HG03469 (cell line): ENCODE measurements around the gene PDCD5.
"Not testable (repeated sequence)": the region's sequence is repeated elsewhere in the genome, so short reads cannot be mapped to it uniquely, and the experiment has no call there.

Experiments used
- ATAC-seq: cut with Tn5 transposase; IDR thresholded peaks from one replicate; pipeline ENCODE4 v1.9.1; 2021; ENCODE audit warnings: mild to moderate bottlenecking, moderate library complexity, moderate number of reproducible peaks; ENCODE audit not compliant: unreplicated experiment

The PDCD5 gene

DNA sequence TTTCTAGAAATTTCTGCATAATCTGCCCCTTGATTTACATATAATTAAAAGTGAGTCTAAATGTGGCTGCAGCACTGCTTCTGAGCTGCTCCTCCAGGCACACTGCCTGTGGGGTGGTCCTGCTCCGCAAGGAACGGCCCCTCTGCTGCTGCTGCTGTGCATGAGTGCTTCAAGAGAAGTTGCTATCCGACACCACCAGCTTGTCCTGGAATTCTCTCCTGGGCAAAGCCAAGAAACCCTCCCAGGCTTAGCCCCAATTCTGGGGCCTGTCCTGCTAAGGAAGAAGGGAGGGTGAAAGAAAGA is 7.5 kb upstream of the PDCD5 start:
- ATAC-seq = no peak

DNA sequence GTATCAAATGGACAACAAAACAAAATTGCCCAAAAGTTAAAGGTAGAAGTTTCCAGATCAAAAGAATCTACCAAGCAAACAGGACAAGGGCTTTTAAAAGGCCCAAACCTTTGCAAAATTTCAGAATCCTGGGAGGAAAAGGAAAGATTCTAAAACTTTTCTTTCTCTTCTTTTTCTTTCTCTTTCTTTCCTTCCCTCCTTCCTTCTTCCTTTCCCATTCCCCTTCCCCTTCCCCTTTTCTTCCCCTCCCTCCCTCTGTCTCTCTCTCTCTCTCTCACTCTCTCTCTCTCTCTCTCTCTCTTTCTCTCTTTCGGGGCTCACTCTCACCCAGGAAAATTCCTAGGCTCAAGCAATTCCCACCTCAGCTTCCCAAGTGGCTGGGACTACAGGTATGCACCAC is 4.2 kb upstream of the PDCD5 start:
- no peak for ATAC-seq

DNA sequence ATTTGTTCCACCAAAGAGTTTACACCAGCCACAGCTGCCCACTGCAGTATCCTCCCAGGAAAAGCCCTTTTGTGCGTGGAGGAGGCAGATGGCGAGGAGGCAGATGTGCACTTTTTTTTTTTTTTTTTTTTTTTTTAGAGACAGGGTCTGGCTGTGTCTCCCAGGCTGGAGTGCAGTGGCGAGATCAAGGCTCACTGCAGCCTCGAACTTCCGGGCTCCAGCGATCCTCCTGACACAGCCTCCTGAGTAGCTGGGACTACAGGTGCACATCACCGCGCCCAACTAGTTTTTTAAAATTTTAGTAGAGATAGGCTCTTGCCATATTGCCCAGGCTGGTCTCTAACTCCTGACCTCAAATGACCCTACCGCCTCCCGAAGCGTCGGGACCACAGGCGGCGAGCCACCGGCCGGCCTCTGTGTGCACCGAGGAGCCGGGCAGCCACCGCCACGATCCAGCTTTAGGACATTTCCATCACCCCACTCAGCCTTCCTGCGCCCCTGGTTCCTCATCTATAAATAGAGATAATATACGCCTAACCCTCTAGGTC is 563 bp upstream of the PDCD5 start:
- ATAC-seq = peak; percentile 9

DNA sequence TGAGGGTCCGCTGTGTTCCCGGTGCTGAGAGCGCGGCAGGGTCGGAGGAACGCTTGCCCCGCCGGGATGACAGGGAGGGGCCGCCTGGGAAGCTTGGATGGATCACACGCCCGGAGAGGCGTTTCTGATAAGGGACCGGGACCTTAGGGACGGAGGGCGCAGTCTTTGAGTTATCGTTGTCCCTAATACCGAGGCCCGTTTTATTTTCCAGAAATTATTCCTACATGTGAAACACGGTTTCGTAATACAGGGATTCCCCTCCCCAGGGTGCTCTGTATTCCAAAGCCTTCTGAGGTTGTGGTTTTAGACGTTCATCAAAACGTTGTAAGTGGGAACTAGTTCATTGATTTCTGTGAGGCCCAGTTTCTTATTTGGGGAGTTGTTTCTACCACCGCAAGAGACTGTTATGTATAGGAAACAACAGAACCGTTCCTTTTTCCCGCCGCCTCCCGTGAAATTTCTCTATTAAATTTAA is 752 bp downstream of the PDCD5 start:
- ATAC-seq = no peak

DNA sequence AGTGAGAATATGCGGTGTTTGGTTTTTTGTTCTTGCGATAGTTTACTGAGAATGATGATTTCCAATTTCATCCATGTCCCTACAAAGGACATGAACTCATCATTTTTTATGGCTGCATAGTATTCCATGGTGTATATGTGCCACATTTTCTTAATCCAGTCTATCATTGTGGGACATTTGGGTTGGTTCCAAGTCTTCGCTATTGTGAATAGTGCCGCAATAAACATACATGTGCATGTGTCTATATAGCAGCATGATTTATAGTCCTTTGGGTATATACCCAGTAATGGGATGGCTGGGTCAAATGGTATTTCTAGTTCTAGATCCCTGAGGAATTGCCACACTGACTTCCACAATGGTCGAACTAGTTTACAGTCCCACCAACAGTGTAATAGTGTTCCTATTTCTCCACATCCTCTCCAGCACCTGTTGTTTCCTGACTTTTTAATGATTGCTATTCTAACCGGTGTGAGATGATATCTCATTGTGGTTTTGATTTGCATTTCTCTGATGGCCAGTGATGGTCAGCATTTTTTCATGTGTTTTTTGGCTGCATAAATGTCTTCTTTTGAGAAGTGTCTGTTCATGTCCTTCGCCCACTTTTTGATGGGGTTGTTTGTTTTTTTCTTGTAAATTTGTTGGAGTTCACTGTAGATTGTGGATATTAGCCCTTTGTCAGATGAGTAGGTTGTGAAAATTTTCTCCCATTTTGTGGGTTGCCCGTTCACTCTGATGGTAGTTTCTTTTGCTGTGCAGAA is 6.9 kb downstream of the PDCD5 start:
- ATAC-seq = not testable (repeated sequence)

DNA sequence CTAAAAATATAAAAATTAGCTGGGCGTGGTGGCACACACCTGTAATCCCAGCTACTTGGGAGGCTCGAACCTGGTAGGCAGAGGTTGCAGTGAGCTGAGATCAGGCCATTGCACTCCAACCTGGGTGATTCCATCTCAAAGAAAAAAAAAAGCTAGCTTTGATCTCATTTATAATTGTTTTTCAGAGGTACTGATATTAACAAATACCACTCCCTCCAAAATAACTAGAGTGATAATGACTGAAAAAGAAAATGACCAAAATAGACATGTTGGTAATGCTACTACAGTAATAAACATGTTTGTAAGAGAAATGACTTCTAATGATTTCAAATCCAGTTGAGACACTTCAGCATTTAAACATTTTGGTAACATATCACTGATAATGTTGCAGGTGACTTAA is 13.0 kb downstream of the PDCD5 start:
- no peak for ATAC-seq

DNA sequence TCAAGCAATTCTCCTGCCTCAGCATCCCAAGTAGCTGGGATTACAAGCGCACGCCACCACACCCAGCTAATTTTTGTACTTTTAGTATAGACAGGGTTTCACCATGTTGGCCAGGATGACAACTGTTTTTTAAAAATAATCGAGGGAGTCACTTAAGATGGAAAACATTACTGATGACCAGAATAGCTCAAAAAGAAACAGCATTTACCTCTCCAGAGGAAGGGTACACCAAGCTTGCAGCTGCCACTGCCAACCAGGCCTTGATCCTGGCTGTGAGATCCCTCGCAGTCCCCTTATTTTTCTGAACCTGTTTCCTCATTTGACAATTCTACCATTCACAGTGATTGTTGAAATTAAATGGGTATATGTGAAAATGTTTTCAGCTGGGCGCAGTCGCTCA is 14.5 kb downstream of the PDCD5 start:
- ATAC-seq = no peak

DNA sequence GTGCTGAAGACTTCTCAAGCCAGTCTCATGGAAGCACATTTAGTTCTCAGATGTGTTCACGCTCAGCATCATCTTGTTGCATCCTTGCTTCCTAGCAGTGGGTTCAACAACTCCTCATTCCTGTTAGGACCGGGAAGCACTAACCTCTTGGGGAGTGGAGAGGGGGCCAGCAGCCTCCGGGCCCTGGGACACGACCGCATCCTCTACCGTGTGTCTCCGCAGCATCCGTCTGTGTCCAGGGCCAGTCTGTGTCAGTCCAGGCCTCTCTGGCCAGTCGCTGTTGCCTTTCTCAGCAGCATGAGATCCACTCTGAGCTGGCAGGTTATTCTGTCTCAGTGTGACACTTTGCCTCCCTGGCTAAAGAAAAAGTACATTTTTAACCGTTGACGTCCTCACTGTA is 17.0 kb downstream of the PDCD5 start:
- no peak for ATAC-seq

DNA sequence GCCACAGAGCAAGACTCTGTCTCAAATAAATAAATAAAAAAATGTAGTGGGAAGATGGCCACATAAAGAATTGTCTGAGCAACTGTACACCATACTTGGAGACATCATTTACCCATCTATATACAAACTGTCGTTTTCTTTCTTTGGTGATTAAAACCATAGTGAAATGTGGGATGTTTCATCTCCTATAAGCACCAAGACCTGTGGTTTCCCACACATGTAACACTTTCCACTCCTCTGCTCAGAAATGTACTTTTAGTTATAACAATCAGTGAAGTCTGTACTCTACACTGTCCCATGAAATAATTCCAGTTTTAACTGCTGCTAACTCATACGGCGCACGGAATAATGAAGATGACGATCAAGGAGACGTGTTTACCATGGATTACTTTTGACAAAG is 18.3 kb downstream of the PDCD5 start:
- no peak for ATAC-seq

DNA sequence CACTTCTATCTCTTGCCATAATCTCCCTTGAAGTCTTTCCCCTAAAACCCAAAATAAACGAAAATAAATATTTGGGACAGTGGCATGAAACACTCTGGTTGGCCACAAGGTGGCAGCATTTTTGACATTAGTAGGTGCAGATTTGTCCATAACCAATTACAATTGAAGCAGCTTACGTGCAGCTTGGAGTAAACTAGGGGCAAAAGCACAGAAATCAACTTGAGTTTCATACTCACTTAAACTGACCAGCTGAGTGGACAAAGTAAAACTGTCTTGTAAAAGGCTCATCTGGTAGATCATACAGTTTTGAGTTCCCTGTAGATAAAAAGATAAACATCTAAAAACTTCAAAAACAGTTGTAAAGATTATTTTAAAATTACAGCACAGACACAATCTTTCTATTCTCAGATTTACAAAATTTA is 18.8 kb downstream of the PDCD5 start:
- no peak for ATAC-seq

DNA sequence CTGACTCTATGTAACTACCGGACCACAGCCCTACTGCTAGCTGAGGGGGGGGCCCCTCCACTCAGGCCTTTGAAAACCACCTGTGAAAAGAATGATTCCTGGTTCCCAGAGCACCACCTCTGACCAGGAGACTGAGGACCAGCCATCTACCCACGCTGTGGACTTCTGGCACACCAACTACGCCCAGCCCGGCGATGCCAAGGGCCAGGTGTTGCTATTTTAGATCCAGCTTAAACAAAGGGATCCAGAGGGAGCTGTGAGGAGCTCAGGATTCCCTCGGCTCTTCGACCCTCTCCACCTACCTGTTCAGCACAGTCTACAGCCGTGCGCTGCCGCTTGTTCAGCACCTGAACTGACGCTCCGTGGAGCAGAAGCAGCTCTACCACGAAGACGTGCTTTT is 23.0 kb downstream of the PDCD5 start:
- ATAC-seq = no peak

DNA sequence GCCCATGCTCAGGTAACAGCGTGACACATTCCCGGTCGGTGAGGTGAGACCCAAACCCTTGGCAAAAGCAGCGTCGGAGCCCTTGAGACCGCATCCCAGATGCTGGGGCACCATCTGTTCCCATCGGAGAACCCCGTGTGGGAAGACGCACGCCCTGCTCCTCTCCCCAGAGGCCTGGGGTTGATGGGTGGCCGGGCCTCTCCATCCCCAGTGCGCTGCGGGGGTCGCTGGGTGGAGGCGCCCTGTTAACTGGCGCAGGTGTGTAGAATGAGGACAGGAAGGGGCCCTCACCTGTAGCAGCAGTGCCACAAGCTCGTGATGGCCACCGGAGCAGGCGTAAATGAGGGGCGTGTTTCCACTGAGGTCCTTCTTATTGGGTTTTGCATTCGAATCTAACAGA is 24.6 kb downstream of the PDCD5 start:
- no peak for ATAC-seq

DNA sequence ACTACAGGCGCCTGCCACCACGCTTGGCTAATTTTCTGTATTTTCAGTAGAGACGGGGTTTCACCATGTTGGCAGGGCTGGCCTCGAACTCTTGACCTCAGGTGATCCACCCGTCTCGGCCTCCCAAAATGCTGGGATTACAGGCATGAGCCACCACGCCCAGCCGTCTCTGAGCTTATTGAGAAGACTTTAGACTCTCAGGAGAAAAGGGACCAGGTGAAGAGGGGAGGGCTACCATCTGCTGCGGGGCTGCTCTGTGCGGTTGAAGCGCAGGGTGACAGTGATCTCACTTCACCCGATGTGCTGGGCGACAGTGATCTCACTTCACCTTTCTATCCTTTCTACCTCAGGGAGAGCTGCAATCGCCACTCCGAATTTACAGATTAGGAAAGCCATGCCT is 25.3 kb downstream of the PDCD5 start:
- ATAC-seq = no peak

DNA sequence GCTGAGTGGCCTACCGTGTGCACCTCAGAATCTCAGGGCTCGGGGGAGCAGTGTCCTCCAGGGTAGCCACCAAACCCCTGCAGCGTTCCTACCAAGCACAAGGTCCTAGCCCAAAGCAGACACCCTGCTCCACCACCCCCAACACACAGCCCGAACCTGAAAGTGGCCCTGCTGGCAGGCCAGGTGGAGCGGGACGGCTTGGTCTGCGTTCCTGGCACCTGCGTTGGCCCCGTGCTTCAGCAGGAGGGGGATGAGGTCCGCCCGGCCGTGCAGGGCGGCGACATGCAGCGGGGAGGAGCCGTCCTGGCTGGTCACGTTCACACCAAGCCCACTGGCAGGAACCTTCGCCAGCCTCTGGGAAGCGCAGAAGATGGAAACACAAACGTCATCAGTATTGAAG is 26.5 kb downstream of the PDCD5 start:
- ATAC-seq = no peak

DNA sequence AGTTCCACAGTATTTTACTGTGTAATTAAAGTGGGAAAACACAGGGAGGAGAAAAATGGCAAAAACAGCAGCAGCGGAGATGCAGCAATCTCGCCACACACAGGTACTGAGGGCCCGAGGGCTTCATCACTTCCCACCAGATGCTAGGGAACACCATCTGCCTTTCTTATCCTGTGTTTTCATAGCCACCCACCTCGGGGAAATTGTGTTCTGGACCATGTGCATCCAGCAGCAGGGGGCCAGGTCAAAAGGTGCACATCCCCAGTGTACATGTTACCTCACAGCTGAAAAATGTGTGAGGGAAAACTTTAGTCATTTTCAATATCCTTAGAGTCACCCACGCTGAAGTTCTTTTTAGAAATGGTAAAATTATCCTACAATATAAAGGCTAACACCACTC is 30.2 kb downstream of the PDCD5 start:
- no peak for ATAC-seq

DNA sequence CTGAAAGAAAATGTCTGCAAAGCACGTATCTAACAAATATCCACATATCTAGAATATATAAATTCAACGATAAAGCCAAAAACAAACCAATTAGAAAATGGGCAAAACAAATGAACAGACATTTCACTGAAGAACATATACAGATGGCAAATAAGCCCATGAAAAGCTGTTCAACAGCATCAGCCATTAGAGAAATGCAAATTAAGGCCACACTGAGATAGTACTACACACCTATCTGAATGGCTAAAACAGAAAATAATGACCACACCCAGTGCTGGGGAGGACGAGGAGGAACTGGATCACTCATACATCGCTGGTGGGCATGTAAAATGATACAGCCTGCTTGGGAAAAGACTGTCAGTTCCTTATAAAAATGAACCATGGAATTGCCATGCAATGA is 32.0 kb downstream of the PDCD5 start:
- ATAC-seq = no peak

DNA sequence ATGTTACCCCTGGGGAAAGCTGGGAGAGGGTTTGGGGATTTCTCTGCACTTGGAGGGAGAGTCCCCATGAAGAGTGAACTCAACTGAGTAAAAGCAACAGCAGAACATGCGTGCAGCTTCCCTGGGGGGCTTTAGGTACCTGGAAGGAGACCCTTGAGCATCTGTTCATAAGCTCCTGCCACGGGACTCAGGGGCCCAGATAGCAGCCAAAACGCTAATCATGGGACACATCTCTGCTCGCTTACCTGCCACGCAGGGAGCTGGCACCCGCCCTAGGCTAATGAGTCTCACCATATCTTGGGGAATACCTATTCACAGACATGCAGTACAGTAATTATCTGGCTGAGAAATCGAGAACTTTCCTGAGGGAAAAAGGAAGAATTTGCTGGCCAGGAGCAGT is 33.9 kb downstream of the PDCD5 start:
- ATAC-seq = no peak

DNA sequence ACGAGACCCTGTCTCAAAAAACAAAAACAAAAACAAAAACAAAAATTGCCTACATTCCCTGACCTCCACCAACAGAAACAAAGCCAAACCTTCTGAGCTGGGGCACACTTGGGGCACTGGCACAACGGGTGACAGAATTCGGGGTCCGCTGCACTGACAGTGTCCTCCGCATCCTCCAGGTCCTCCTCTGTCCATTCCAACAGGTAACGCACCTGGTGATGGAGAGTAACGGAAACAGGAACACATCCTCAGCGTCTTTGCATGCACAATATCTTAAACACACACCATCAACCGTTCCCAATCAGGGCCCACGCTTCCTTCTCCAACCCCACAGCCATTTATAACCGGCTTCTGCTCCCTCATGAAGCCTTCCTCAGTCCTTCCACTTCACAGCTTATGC is 34.6 kb downstream of the PDCD5 start:
- no peak for ATAC-seq

DNA sequence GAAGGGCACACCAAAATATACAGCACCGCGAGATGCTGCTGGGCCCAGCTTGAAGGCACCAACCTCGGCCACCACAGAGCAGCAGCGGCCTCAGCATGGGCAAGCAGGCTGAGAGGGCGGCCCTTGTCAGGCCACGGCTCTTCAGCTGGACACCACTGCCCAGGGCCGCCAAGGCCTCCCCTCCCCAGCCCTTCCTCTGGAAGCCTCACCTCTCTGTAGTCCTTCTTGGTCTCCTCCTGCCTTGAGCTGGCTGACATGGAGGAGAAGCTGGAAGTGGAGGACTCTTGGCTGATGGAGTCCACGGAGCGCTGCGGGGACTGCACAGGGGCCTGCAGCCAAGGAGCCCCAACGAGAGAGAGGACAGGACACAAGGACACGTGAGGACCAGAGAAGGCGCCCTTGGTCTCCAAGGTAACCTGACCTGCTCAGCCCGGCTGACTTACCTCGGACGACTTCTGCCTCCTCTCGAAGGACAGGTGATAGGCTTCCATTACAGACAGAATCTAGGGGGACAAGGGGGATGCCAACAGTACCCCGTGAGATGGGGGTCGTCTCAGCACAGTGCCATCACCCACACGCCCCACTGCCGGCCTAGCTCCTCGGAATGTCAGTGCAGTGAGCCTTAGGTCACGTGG is 38.2 kb downstream of the PDCD5 start:
- ATAC-seq = no peak

DNA sequence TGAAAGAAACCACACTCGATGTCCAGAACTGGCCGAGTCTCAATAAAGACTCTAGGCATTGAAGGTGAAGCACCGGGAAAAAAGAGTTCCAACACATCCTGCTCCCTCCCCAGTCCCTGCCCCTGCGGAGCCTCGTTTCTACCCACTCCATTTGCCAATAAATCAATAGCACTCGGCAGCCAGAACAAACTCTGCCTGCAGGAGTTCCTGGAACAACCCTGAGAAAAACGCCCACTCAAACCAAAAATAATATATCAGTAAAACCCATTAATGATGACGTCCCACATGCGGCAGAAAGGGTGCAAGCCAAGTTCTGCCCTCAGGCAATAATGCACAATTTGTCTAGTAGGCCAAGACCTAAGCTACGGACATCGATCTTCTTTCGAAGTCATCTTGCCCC is 41.0 kb downstream of the PDCD5 start:
- ATAC-seq = no peak

DNA sequence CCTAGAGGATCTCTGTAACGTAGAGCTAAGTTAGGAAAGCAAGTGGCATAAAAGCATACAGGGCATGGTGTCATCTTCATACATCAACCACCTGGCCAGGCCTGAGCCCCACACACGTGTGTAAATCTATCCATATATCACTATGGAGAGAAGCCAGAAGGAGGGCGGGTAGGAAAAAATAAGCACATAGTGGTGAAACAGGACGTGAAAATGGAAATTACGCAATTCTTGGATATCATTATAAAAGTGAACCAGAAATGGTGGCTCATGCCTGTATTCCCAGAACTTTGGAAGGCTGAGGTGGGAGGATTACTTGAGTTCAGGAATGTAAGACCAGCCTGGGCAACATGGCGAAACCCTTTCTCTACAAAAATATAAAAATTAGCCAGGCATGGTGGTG is 43.4 kb downstream of the PDCD5 start:
- ATAC-seq = no peak

DNA sequence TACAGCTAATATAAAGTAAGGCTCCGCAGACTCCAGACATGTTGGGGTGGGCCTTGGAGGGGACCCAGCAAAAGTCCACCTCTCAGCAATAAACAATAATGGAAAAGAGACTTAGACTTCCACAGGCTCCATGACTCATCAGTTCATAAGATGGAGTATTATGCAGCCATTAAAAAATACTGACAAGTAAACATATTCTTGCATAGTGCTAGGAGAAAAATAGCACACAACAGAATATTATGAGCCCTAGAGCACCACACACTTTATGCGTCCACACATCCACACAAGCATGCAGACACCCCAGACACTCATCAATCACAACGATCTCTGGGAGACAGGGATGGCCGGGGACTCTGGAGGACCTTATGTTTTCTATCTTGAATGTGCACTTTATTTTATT is 46.0 kb downstream of the PDCD5 start:
- ATAC-seq = no peak
